ENCODE measurements around the gene CAMK4.

The CAMK4 gene

GRCh38 chr5:111214052-111214742, 10.0 kb upstream of the CAMK4 start:
- Histone ChIP-seq H3K4me1 (ENCODE audit: control insufficient read depth in 5 of 5, insufficient read depth in 5 of 5, low read length in 5 of 5) (no peaks in the 10 kb centered on the region), H3K9ac (ENCODE audit: low read length in 5 of 5) (no peak overlapping the region), H3K9me3 (ENCODE audit: control insufficient read depth in 5 of 5, low read length in 5 of 5) (no peaks in the 10 kb centered on the region), H3K36me3 (ENCODE audit: control insufficient read depth in 5 of 5, insufficient read depth in 5 of 5, low read length in 5 of 5) (no peaks in the 10 kb centered on the region), H3K4me3 (ENCODE audit: low read depth in 1 of 5, low read length in 5 of 5) (no peak overlapping the region), H3K27ac (ENCODE audit: low read depth, low read length) (no peak overlapping the region), H3K27me3 (ENCODE audit: control insufficient read depth in 5 of 5, insufficient read depth in 4 of 5, low read length in 5 of 5) (no peaks in the 10 kb centered on the region)

- no peaks in the 10 kb centered on the region for H3K9me3 ChIP-seq (ENCODE audit: control insufficient read depth in 5 of 5, low read length in 5 of 5)
- H3K27me3 ChIP-seq (ENCODE audit: control insufficient read depth in 5 of 5, insufficient read depth in 4 of 5, low read length in 5 of 5), result no peaks in the 10 kb centered on the region
- no peak overlapping the region for H3K4me3 ChIP-seq (ENCODE audit: low read depth in 1 of 5, low read length in 5 of 5)
- no peak overlapping the region for H3K27ac ChIP-seq (ENCODE audit: low read depth, low read length)
- H3K9ac ChIP-seq (ENCODE audit: low read length in 5 of 5), result no peak overlapping the region
- H3K36me3 ChIP-seq (ENCODE audit: control insufficient read depth in 5 of 5, insufficient read depth in 5 of 5, low read length in 5 of 5), result no peaks in the 10 kb centered on the region
- no peaks in the 10 kb centered on the region for H3K4me1 ChIP-seq (ENCODE audit: control insufficient read depth in 5 of 5, insufficient read depth in 5 of 5, low read length in 5 of 5)
Observed at GRCh38 chr5:111215971-111216370, 8.2 kb upstream of the CAMK4 start.

- Histone ChIP-seq H3K27ac (ENCODE audit: low read depth, low read length) (no peak overlapping the region), H3K36me3 (ENCODE audit: control insufficient read depth in 5 of 5, insufficient read depth in 5 of 5, low read length in 5 of 5) (no peaks in the 10 kb centered on the region), H3K9me3 (ENCODE audit: control insufficient read depth in 5 of 5, low read length in 5 of 5) (no peaks in the 10 kb centered on the region), H3K9ac (ENCODE audit: low read length in 5 of 5) (no peak overlapping the region), H3K4me3 (ENCODE audit: low read depth in 1 of 5, low read length in 5 of 5) (no peak overlapping the region), H3K4me1 (ENCODE audit: control insufficient read depth in 5 of 5, insufficient read depth in 5 of 5, low read length in 5 of 5) (peaks cover 0 to 15% (median 10%) of the 10 kb centered on the region in 5 donors), H3K27me3 (ENCODE audit: control insufficient read depth in 5 of 5, insufficient read depth in 4 of 5, low read length in 5 of 5) (peaks cover 0 to 22% (median 17%) of the 10 kb centered on the region in 5 donors)
Observed at GRCh38 chr5:111221139-111221538, 3.0 kb upstream of the CAMK4 start.

GRCh38 chr5:111223101-111223786, 940 bp upstream of the CAMK4 start:
- Histone ChIP-seq H3K4me3 (ENCODE audit: low read depth in 1 of 5, low read length in 5 of 5) (peak overlapping the region in 4 of 5 donors; percentile 60 to 66 (median 62)), H3K27ac (ENCODE audit: low read depth, low read length) (no peak overlapping the region), H3K9me3 (ENCODE audit: control insufficient read depth in 5 of 5, low read length in 5 of 5) (no peaks in the 10 kb centered on the region), H3K9ac (ENCODE audit: low read length in 5 of 5) (peak overlapping the region in 1 of 5 donors; percentile 2), H3K4me1 (ENCODE audit: control insufficient read depth in 5 of 5, insufficient read depth in 5 of 5, low read length in 5 of 5) (peaks cover 1 to 18% (median 14%) of the 10 kb centered on the region in 5 donors), H3K36me3 (ENCODE audit: control insufficient read depth in 5 of 5, insufficient read depth in 5 of 5, low read length in 5 of 5) (no peaks in the 10 kb centered on the region), H3K27me3 (ENCODE audit: control insufficient read depth in 5 of 5, insufficient read depth in 4 of 5, low read length in 5 of 5) (peaks cover 0 to 25% (median 18%) of the 10 kb centered on the region in 5 donors)

- Histone ChIP-seq H3K9me3 (ENCODE audit: control insufficient read depth in 5 of 5, low read length in 5 of 5) (no peaks in the 10 kb centered on the region), H3K4me1 (ENCODE audit: control insufficient read depth in 5 of 5, insufficient read depth in 5 of 5, low read length in 5 of 5) (peaks cover 1 to 18% (median 14%) of the 10 kb centered on the region in 5 donors), H3K4me3 (ENCODE audit: low read depth in 1 of 5, low read length in 5 of 5) (peak overlapping the region in 4 of 5 donors; percentile 60 to 66 (median 64)), H3K36me3 (ENCODE audit: control insufficient read depth in 5 of 5, insufficient read depth in 5 of 5, low read length in 5 of 5) (no peaks in the 10 kb centered on the region), H3K27me3 (ENCODE audit: control insufficient read depth in 5 of 5, insufficient read depth in 4 of 5, low read length in 5 of 5) (peaks cover 0 to 29% (median 18%) of the 10 kb centered on the region in 5 donors), H3K27ac (ENCODE audit: low read depth, low read length) (no peak overlapping the region), H3K9ac (ENCODE audit: low read length in 5 of 5) (no peak overlapping the region)
Observed at GRCh38 chr5:111224561-111225345, 569 bp downstream of the CAMK4 start.

GRCh38 chr5:111225926-111226325, 1.7 kb downstream of the CAMK4 start:
- Histone ChIP-seq H3K4me1 (ENCODE audit: control insufficient read depth in 5 of 5, insufficient read depth in 5 of 5, low read length in 5 of 5) (peaks cover 1 to 18% (median 14%) of the 10 kb centered on the region in 5 donors), H3K9me3 (ENCODE audit: control insufficient read depth in 5 of 5, low read length in 5 of 5) (no peaks in the 10 kb centered on the region), H3K27me3 (ENCODE audit: control insufficient read depth in 5 of 5, insufficient read depth in 4 of 5, low read length in 5 of 5) (peaks cover 0 to 29% (median 18%) of the 10 kb centered on the region in 5 donors), H3K27ac (ENCODE audit: low read depth, low read length) (no peak overlapping the region), H3K36me3 (ENCODE audit: control insufficient read depth in 5 of 5, insufficient read depth in 5 of 5, low read length in 5 of 5) (no peaks in the 10 kb centered on the region), H3K4me3 (ENCODE audit: low read depth in 1 of 5, low read length in 5 of 5) (no peak overlapping the region), H3K9ac (ENCODE audit: low read length in 5 of 5) (no peak overlapping the region)

- Histone ChIP-seq H3K36me3 (ENCODE audit: control insufficient read depth in 5 of 5, insufficient read depth in 5 of 5, low read length in 5 of 5) (no peaks in the 10 kb centered on the region), H3K9me3 (ENCODE audit: control insufficient read depth in 5 of 5, low read length in 5 of 5) (no peaks in the 10 kb centered on the region), H3K27me3 (ENCODE audit: control insufficient read depth in 5 of 5, insufficient read depth in 4 of 5, low read length in 5 of 5) (peaks cover 0 to 29% (median 18%) of the 10 kb centered on the region in 5 donors), H3K4me3 (ENCODE audit: low read depth in 1 of 5, low read length in 5 of 5) (no peak overlapping the region), H3K4me1 (ENCODE audit: control insufficient read depth in 5 of 5, insufficient read depth in 5 of 5, low read length in 5 of 5) (peaks cover 1 to 18% (median 14%) of the 10 kb centered on the region in 5 donors), H3K9ac (ENCODE audit: low read length in 5 of 5) (no peak overlapping the region), H3K27ac (ENCODE audit: low read depth, low read length) (no peak overlapping the region)
Observed at GRCh38 chr5:111226556-111226955, 2.4 kb downstream of the CAMK4 start.

GRCh38 chr5:111227226-111227782, 3.1 kb downstream of the CAMK4 start:
- no peak overlapping the region for H3K4me3 ChIP-seq (ENCODE audit: low read depth in 1 of 5, low read length in 5 of 5)
- H3K27ac ChIP-seq (ENCODE audit: low read depth, low read length), result no peak overlapping the region

GRCh38 chr5:111227801-111228200, 3.6 kb downstream of the CAMK4 start:
- no peak overlapping the region for H3K9ac ChIP-seq (ENCODE audit: low read length in 5 of 5)
- no peaks in the 10 kb centered on the region for H3K36me3 ChIP-seq (ENCODE audit: control insufficient read depth in 5 of 5, insufficient read depth in 5 of 5, low read length in 5 of 5)
- H3K27me3 ChIP-seq (ENCODE audit: control insufficient read depth in 5 of 5, insufficient read depth in 4 of 5, low read length in 5 of 5), result peaks cover 0 to 29% (median 18%) of the 10 kb centered on the region in 5 donors
- H3K9me3 ChIP-seq (ENCODE audit: control insufficient read depth in 5 of 5, low read length in 5 of 5), result no peaks in the 10 kb centered on the region
- no peak overlapping the region for H3K27ac ChIP-seq (ENCODE audit: low read depth, low read length)
- no peak overlapping the region for H3K4me3 ChIP-seq (ENCODE audit: low read depth in 1 of 5, low read length in 5 of 5)
- peaks cover 1 to 18% (median 14%) of the 10 kb centered on the region in 5 donors for H3K4me1 ChIP-seq (ENCODE audit: control insufficient read depth in 5 of 5, insufficient read depth in 5 of 5, low read length in 5 of 5)

More at GRCh38 chr5:111227226-111227782, 3.1 kb downstream of the CAMK4 start:
- Histone ChIP-seq H3K27me3 (ENCODE audit: control insufficient read depth in 5 of 5, insufficient read depth in 4 of 5, low read length in 5 of 5) (peaks cover 0 to 29% (median 18%) of the 10 kb centered on the region in 5 donors), H3K4me1 (ENCODE audit: control insufficient read depth in 5 of 5, insufficient read depth in 5 of 5, low read length in 5 of 5) (peaks cover 1 to 18% (median 14%) of the 10 kb centered on the region in 5 donors), H3K9ac (ENCODE audit: low read length in 5 of 5) (no peak overlapping the region), H3K36me3 (ENCODE audit: control insufficient read depth in 5 of 5, insufficient read depth in 5 of 5, low read length in 5 of 5) (no peaks in the 10 kb centered on the region), H3K9me3 (ENCODE audit: control insufficient read depth in 5 of 5, low read length in 5 of 5) (no peaks in the 10 kb centered on the region)
